Thyroid gland (tissue), 4 donors: ENCODE measurements around the gene SERPINB3.

Experiments
- POLR2A ChIP-seq, 2 donors: fragments of 450-650 bp; IDR thresholded peaks; one replicate each; pipeline ENCODE4 v1.6.1; 2017; ENCODE audit warnings: antibody characterized with exemption in 2 of 2, mild to moderate bottlenecking in 2 of 2, moderate library complexity in 1 of 2
- TF ChIP-seq, protein P1 (sequence below), 6 experiments: fragments of 200-600 bp in 3 of 6; fragments of 450-650 bp in 3 of 6; sonication (generic) in 3 of 6; IDR thresholded peaks; one replicate each; pipeline ENCODE4 v1.5.1; 2016 to 2019; ENCODE audit warnings: antibody characterized with exemption in 6 of 6, mild to moderate bottlenecking in 2 of 6, inconsistent platforms in 1 of 6, moderate library complexity in 1 of 6

DNA sequence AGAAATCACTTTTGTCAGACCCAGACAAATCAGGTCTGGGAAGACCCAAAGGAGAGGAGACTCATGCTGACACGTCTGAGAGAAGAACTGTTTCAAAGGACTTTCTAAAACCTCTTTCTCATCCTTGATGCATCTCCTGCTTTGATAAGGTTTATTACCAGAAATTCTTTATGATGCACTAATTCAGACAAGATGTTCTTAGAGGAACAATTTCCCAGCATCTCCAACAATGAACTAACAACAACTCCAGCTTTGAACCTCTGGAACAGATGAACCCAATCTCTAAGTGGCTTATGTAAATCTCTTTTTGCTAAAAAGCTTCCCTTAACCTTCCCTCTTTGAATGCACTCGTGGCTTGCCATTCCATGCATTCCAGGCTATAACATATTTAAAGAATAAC lies 25.2 kb upstream of the SERPINB3 start:
- no peak for TF ChIP-seq POLR2A (IDR thresholded peaks at IDR 0.05)
- TF ChIP-seq, protein P1, sequence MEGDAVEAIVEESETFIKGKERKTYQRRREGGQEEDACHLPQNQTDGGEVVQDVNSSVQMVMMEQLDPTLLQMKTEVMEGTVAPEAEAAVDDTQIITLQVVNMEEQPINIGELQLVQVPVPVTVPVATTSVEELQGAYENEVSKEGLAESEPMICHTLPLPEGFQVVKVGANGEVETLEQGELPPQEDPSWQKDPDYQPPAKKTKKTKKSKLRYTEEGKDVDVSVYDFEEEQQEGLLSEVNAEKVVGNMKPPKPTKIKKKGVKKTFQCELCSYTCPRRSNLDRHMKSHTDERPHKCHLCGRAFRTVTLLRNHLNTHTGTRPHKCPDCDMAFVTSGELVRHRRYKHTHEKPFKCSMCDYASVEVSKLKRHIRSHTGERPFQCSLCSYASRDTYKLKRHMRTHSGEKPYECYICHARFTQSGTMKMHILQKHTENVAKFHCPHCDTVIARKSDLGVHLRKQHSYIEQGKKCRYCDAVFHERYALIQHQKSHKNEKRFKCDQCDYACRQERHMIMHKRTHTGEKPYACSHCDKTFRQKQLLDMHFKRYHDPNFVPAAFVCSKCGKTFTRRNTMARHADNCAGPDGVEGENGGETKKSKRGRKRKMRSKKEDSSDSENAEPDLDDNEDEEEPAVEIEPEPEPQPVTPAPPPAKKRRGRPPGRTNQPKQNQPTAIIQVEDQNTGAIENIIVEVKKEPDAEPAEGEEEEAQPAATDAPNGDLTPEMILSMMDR (IDR thresholded peaks at IDR 0.05): no peak
